Body of pancreas (tissue), 4 donors: ENCODE results near the gene ZIC4. TPM values are rescaled to one million over a fixed set of nuclear protein-coding genes. Genes with fewer than 3 reads are reported as not detected.

Experiments
- ATAC-seq: fragments of 150-250 bp; one replicate; pipeline ENCODE4 v1.9.1; 2016
- DNase-seq, 4 donors: peaks; one replicate each; pipeline ENCODE4 v3.0.0-alpha.2; 2019
- H3K27ac ChIP-seq, 4 donors: fragments of 200-600 bp; sonication (generic); 1 replicate in 3 of 4; 2 replicates in 1 of 4; pipeline versions ENCODE4 v1.5.1 to v1.6.1; 2016 to 2019; ENCODE audit warnings: mild to moderate bottlenecking in 1 of 4, mixed read lengths in 1 of 4, moderate library complexity in 1 of 4
- H3K27me3 ChIP-seq, 2 donors: fragments of 200-600 bp; sonication (generic); one replicate each; pipeline ENCODE4 v1.6.0; 2016; ENCODE audit warnings: mild to moderate bottlenecking in 1 of 2
- H3K36me3 ChIP-seq, 2 donors: fragments of 200-600 bp; sonication (generic); replicated peaks in 1 of 2; 2 replicates each; pipeline ENCODE4 v1.5.1; 2016; ENCODE audit warnings: low read depth in 2 of 2; ENCODE audit not compliant: insufficient read depth in 1 of 2
- H3K4me1 ChIP-seq: fragments of 200-600 bp; sonication (generic); one replicate; pipeline ENCODE4 v1.6.0; 2016
- H3K4me3 ChIP-seq, 2 donors: fragments of 200-600 bp; sonication (generic); 1 replicate in 1 of 2; 2 replicates in 1 of 2; pipeline ENCODE4 v1.5.1; 2016 to 2019
- H3K9me3 ChIP-seq, 3 donors: fragments of 200-600 bp; sonication (generic); 1 replicate in 2 of 3; 2 replicates in 1 of 3; pipeline ENCODE4 v1.5.1; 2016
- POLR2A ChIP-seq, 3 donors: fragments of 450-650 bp; IDR thresholded peaks; one replicate each; pipeline ENCODE4 v1.6.1; 2016; ENCODE audit warnings: antibody characterized with exemption in 3 of 3, mild to moderate bottlenecking in 2 of 3
- WGBS, 2 donors: methylation state at CpG; one replicate each; pipeline ENCODE4 v1.1.5; 2017; 5-methylcytosine and 5-hydroxymethylcytosine counted together
- intact Hi-C: fragments of 100-400 bp; cut with DNase I; formaldehyde crosslinking; loops from one replicate; pipeline ENCODE4 v1.15.1; 2023
- total RNA-seq, 2 donors: library from RNA; depleted of rRNA; stranded (reverse); fragments of >200 nt; gene quantifications; one replicate each; pipeline ENCODE4 v1.1.0, GENCODE V29; 2016
- TF ChIP-seq, protein P1 (sequence below), 7 experiments: fragments of 450-650 bp in 4 of 7; fragments of 200-600 bp in 3 of 7; sonication (generic) in 3 of 7; IDR thresholded peaks; one replicate each; pipeline ENCODE4 v1.5.1; 2016 to 2019; ENCODE audit warnings: antibody characterized with exemption in 7 of 7

The ZIC4 gene
- total RNA-seq, 2 donors from 2014 or later: not detected

DNA sequence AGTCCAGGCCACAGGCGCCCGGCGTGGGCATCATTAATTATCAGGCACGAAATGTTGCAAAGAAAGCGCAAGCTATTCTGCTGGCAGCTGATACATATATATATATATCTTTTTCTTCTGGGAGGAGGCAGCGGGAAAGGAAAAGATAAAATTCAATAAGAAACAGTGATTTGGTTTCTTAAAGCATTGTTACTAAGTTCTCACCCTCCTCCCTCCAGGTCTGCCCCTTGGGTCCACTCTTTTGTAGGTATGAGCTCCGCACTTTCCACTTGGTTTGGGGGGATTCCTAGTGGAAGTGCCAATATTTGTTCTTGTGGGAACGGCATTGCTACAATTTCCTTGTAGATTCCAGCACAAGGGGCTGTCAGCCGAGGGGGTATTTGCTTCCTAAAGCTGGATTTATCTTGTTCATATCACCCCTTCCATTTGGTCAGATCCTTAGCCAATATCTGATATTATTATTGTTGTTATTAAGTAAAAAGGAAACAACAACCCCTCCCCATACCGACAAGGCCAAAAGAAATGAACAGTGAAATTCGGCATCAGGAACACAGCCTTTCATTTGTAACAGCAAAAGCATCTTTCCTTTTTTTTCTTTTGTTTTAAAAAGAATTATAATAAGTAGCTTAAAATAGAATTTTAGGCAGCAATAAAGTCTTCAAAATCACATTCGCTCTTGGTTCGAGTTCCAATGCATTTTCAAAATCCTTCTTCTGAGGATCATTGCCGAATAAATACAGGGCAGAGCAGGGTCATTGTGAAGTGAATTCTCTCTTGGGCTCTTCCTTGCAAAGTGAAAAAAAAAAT lies 18.4 kb upstream of the ZIC4 start:
- Histone ChIP-seq H3K27me3 (peaks cover 0 to 46% of the 10 kb centered on the region in 2 donors), H3K4me1 (peaks cover 1% of the 10 kb centered on the region), H3K4me3 (no peak overlapping the region), H3K9me3 (no peaks in the 10 kb centered on the region), H3K27ac (no peak overlapping the region), H3K36me3 (no peaks in the 10 kb centered on the region)
- ATAC-seq: no peak
- TF ChIP-seq POLR2A (IDR thresholded peaks at IDR 0.05): no peak
- TF ChIP-seq, protein P1, sequence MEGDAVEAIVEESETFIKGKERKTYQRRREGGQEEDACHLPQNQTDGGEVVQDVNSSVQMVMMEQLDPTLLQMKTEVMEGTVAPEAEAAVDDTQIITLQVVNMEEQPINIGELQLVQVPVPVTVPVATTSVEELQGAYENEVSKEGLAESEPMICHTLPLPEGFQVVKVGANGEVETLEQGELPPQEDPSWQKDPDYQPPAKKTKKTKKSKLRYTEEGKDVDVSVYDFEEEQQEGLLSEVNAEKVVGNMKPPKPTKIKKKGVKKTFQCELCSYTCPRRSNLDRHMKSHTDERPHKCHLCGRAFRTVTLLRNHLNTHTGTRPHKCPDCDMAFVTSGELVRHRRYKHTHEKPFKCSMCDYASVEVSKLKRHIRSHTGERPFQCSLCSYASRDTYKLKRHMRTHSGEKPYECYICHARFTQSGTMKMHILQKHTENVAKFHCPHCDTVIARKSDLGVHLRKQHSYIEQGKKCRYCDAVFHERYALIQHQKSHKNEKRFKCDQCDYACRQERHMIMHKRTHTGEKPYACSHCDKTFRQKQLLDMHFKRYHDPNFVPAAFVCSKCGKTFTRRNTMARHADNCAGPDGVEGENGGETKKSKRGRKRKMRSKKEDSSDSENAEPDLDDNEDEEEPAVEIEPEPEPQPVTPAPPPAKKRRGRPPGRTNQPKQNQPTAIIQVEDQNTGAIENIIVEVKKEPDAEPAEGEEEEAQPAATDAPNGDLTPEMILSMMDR (IDR thresholded peaks at IDR 0.05): no peak
- DNase-seq: no peak
- intact Hi-C loops: no loop called here
- whole genome bisulfite sequencing, 2 donors: 8 to 17% methylated on average over 12 to 14 of the region's 14 CpGs

DNA sequence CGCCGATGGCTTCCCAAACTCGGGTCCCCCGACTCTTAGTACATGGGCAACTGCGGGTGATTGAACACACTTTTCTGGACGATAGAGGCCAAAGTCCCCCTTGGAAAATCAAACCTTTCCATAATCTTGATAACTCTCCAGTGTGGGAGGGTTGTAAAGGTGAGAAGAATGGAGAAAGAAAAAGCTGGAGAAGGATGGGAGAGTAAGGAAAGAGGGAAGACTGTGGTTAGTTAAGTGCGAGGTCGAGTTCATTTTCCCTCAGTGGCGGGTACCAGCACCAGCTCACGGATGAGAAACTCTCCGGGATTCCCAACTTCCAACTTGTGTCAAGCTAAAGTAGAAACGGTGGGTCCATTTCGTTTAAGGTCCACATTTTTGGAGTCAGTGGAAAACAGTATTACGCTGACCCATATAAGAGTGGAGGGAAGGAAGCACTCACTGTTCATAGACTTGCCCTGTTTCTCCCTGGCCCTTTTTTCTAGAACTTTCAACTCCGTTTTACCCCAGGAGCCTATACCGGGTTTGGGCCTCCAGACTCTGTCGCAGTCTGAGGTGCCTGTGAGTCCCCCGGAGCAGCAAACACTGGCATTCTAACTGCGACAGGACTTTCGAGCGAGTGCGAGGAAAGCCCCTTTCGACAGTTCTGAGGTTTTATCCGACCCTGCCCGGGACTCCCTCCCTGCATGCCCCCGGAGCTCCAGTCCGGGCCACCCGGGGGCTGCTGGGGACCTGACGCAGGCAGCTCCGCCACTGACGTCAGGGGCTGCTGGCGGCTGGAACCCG lies 17.6 kb upstream of the ZIC4 start:
- H3K27ac ChIP-seq: no peak overlapping the region
- peaks cover 9% of the 10 kb centered on the region for H3K4me1 ChIP-seq
- TF ChIP-seq, protein P1 (IDR thresholded peaks at IDR 0.05): no peak
- TF ChIP-seq POLR2A (IDR thresholded peaks at IDR 0.05): no peak
- DNase-seq (no peak), ATAC-seq (no peak)
- no peaks in the 10 kb centered on the region for H3K36me3 ChIP-seq
- no peak overlapping the region for H3K4me3 ChIP-seq
- H3K9me3 ChIP-seq: no peaks in the 10 kb centered on the region
- intact Hi-C loops: no loop called here
- H3K27me3 ChIP-seq: peaks cover 0 to 51% of the 10 kb centered on the region in 2 donors
- 8% methylated on average over 26 to 33 of the region's 33 CpGs for WGBS, 2 donors

DNA sequence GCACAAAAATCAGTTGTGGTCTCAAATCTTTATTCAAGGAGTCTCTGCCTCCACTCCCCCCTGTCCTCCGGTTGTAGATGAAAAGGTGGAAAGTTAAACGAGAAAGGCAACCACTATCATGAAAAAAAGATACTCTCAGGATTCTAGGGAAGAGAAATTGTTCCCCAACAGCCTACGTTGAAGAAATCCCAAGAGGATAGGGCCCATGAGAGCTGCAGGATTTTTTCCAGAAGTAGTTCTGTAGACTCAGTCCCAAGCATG lies 17.1 kb upstream of the ZIC4 start:
- WGBS, 2 donors: 4 to 8% methylated on average over 3 of the region's 3 CpGs
- Histone ChIP-seq H3K36me3 (no peaks in the 10 kb centered on the region), H3K27ac (no peak overlapping the region), H3K4me3 (no peak overlapping the region), H3K4me1 (peaks cover 14% of the 10 kb centered on the region), H3K27me3 (peaks cover 0 to 51% of the 10 kb centered on the region in 2 donors), H3K9me3 (no peaks in the 10 kb centered on the region)
- TF ChIP-seq POLR2A (IDR thresholded peaks at IDR 0.05): no peak
- TF ChIP-seq, protein P1 (IDR thresholded peaks at IDR 0.05): no peak
- no peak for ATAC-seq
- no peak for DNase-seq
- intact Hi-C loops: no loop called here

DNA sequence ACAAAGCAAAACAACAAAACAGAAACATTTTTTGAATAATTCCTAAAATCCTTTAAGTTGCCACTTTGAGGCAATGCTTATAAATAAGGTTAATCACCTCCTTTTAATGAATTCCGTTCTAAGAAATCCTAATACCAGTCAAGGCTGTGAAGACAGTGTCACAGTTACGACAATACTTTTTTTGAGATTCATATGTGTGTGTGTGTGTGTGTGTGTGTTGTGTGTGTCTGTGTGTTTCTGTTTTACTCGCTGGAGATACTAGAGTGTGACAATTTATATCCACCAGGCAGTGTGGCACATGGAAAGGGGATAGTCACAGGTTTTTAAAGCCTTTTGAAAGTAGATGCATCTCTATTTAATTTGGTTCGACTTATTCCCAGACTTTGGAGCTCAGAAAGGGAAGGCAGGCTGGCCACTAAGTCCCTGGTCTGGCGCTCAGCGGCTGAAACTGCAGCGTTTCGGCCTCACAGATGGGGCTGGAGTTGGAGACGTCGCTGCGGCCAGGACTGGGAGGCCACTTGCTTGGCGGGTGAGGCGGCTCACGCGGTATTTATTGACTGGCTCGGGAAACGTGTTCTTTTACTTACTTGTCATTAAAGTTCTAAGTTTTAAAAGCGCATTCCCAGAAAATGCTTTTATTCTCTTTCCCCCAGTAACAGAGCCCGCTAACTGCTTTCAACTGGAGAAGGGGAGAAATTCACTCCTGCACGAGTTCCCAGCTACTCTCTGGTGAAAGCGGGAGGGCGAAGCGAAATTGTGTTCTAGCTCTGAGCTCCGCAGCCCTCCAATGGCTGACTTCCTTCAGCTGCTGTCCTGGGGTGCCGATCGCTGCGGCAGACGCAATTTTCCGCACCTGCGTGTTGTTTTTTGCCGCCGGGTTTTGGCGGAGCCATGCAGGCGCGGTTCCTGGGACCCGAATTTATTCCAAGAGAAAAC lies 16.5 kb upstream of the ZIC4 start:
- Histone ChIP-seq H3K9me3 (no peaks in the 10 kb centered on the region), H3K27me3 (peaks cover 0 to 51% of the 10 kb centered on the region in 2 donors), H3K36me3 (no peaks in the 10 kb centered on the region), H3K27ac (no peak overlapping the region), H3K4me1 (peaks cover 14% of the 10 kb centered on the region), H3K4me3 (no peak overlapping the region)
- no peak for DNase-seq
- no peak for TF ChIP-seq POLR2A (IDR thresholded peaks at IDR 0.05)
- TF ChIP-seq, protein P1 (IDR thresholded peaks at IDR 0.05): no peak
- intact Hi-C loops: no loop called here
- no peak for ATAC-seq
- WGBS, 2 donors: 10 to 14% methylated on average over 36 of the region's 36 CpGs
